HTERT RPE-1 (cell line): ENCODE measurements around the gene GLIPR1.
"Not testable (repeated sequence)": the region's sequence is repeated elsewhere in the genome, so short reads cannot be mapped to it uniquely, and the experiment has no call there.

Source experiments
- in situ Hi-C: fragments of 300-500 bp; cut with MboI; formaldehyde crosslinking; loops from 4 replicates; pipeline ENCODE4 v1.14.3; 2020; ENCODE audit warnings: low sequenced_read_pairs

GLIPR1 gene

DNA sequence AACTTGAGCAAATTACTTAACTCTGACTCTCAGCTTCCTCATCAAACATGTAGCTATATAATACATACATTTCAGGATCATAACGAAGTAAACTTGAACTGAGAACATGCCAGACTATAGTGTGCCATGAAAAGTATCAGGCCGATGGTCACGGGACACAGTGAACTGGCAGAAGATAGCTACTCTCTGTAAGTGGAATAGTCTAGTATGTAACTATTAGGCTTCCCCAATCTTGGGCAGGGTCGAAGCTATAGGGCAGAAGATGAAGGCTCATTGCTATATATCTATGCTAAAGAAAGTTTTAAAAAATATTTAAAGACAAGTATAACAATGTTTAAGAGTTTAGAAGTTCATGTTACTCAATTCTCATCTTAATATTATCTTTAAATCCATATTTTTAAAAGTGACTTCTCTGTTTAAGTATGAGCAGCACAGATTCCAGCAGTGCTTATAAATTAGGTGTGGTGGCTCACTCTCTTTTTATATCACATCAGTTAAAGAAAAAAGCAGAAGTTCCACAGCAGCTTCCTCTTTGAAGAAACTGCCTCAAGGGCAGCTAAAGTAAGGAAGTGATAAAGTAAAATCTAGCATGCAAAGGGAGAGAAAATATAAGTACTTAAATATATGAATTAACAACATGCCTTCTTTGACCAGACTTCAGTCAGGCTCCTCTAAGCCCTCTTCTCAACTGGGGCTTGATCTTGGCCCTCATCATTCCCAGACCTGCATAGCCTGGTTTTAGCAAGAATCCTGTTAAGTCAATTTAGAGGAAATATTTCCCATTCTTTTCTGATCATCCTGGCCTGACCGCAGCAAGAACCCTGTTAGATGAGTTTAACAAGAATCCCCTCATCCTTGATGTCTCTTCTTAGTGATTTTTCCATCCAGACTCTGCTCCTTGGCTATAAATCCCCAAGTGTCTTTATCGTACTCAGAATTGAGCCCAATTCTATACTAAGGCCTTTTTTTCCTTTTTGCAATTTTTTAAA, 8.4 kb upstream of the GLIPR1 start:
- in situ Hi-C loops: no loop called here

- in situ Hi-C loops: no loop called here
Observed at GRCh38 chr12:75474116-75474515, 6.4 kb upstream of the GLIPR1 start.

DNA sequence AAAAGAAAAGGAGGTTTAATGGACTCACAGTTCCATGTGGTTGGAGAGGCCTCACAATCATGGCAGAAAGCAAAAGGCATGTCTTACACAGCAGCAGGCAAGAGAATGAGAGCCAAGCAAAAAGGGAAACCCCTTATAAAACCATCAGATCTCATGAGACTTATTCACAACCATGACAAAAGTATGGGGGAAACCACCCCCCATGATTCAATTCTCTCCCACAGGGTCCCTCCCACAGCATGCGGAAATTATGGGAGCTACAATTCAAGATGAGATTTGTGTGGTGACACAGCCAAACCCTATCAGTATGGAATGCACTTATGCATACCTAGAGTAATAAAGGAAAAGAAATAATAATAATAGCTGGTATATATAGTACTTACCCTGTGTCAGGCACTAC, 4.5 kb upstream of the GLIPR1 start:
- in situ Hi-C loops: no loop called here

- in situ Hi-C loops: no loop called here
Observed at GRCh38 chr12:75477137-75477536, 3.4 kb upstream of the GLIPR1 start.

DNA sequence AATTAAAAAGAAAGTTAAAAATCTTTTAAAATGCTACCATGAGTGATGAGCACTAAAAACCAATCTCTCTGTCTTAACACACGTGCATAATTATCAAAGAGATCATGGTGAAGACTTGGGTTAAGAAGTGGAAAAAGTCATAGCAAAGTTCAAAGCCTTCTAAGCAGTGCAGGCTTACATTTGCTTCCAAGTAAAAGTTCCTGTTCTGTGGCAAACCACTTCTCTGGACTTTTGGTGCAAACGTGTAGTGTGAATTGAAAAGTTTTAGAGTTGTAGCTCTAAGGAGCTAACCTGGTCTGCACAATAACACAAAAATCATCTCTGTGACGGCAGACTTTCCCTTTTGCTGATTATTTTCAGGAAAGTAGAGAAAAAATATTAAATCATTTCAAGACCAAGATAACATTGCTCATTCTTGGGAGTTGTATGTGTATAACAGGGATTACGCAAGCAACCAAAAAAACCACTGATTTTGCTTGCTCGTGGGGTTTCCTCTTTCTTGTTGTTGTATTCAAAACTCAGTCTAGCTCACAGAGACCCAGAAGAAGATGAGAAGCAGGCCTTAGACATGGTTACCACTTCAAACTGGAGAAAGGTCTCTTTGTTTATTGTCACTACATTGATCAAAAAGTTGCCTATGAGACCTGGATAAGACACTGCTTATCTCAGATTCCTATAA, 2.3 kb upstream of the GLIPR1 start:
- in situ Hi-C loops: no loop called here

DNA sequence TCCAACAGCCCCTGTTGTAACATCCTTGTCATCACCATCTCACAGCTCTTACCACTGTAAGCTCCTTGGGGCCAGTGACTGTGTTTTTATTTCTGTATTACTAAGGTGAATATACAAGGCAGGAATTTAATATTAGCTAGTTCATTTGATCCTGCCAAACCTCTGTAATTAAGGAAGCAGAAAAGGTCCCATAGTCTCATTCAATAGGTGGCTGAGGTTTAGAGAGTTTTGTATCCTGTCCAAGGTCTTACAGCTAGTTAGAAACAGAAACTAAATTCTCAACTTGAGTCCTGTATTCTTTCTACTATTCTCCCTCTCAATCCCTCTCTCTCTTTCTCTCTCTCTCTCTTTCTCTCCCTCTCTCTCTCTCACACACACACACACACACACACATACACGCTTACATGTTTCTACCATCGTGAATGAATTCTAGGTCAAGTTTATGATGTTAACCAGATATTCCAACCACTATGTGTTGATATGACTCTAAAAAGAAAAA, 543 bp upstream of the GLIPR1 start:
- in situ Hi-C loops: no loop called here

DNA sequence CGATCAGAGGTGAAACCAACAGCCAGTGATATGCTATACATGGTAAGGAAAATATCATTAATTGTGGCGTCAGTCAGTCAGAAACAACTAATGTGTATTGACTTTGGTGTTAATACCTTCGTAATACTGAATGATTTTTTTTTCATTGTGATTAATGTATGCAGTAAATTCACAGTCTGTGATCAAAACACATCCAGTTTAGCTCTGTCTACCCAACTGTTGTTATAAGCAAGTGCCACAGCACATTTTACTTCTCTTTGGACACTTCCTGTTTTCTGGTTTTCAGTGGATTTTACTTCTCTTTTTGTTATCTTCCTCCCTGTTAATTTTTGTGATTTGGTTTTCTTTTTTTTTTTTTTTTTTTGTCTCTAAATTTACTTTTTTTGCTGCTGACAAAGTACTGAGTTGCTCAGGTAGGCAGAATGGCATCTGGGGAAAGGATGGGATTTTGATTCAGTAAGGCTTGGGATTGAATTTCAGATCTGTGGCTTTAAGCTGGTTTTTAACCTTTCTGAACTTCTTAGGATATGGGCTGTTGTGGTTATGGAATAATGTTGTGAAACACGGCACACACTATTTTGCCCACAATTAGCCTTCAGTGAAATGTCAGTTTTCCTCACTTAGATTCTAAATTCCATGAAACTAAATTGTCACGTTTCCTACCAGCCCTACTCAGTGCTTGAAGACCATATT, 604 bp downstream of the GLIPR1 start:
- in situ Hi-C loops: no loop called here

GRCh38 chr12:75481774-75482173, 1.2 kb downstream of the GLIPR1 start:
- in situ Hi-C loops: no loop called here

GRCh38 chr12:75482646-75483045, 2.1 kb downstream of the GLIPR1 start:
- in situ Hi-C loops: no loop called here

DNA sequence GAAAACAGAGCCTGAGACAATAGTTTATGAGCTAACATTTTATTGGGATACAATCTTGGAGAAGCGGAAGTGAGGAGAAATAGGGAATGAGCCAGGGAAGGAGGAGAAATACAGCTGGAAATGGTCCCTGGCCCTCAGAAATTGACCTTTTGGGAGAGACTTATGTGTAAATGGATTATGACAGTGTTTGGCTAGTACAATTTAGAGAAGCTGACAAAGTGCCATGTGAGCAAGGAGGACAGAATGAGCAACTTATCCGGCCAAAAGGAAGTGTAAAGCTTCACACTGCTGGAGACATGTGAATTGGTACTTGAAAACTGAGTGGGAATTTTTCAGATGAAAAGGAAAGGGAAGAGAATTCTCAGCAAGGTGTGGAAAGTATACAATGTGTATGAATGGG, 2.9 kb downstream of the GLIPR1 start:
- in situ Hi-C loops: no loop called here

GRCh38 chr12:75484450-75484849, 3.9 kb downstream of the GLIPR1 start:
- in situ Hi-C loops: not testable (repeated sequence)

GRCh38 chr12:75487308-75487707, 6.8 kb downstream of the GLIPR1 start:
- in situ Hi-C loops: no loop called here

DNA sequence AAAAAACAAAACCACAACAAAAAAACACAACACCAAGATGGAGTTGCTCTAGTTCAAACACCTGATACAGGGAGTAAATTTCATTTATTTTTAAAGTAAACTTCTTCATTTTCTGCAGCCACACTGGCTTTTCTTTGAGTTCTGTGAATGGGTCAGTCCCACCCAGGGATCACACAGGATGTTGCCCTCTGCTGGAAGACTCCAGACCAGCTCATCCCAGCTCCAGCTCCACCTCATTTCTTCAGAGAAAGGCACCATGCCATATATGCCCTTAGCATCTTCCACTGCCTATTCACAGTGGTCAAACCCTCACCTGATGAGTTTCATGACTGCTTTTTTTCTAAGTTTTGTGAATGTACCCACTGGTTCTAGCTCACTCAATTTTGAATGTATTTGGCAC, 8.0 kb downstream of the GLIPR1 start:
- in situ Hi-C loops: no loop called here

DNA sequence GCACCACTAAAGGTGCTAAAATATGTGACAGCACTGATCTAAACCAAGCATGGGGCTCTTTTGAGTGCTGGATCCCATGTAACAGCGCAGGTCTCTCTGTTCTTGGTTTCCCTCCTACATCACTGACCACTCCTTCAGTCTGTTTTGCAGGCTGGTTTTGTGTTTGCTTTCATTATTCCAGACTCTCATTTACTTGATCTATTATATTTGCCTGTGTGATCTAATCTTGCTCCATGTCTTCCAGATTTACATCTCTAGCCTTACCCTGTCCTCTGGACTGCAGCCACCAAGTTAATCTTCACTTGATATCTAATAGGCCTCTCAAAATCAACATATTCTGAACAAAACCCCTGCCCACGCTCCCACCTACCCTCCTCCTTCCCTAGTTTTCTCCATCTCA, 8.6 kb downstream of the GLIPR1 start:
- in situ Hi-C loops: no loop called here

GRCh38 chr12:75489613-75490210, 9.2 kb downstream of the GLIPR1 start:
- in situ Hi-C loops: no loop called here

DNA sequence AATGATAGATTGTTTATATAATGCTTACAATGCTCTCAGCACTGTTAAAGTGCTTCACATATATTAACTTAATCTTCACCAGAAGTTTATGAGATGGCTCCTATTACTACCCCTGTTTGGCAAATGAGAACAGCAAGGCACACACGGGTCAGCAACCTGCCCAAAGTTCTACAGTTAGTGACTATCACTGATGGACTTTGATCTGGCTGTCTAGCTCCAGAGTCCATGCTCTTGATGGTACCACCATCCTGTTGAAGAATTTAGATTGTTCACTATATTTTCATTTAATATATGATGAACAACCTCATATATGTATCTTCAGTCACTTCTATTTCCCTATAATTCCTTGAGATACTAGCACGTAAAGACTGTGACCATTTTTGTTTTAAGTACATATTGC, 10.6 kb downstream of the GLIPR1 start:
- in situ Hi-C loops: no loop called here

DNA sequence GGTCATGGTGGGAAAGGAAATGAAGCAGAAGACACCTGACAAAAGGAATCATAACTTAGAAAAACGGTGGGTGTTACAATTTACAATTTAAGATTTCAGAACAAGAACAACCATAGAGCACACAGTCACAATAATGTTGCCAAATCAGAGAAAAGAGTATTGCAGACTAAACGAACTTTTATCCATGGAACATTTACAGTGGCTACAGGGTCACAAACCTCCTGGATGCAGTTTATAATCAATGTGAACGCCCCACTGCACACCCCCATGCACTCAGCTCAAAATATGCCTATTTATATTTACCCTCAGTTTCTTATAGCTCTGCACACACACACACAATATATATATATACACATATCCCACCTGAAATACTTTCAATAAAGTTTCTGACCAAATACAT, 22.9 kb downstream of the GLIPR1 start:
- in situ Hi-C loops: no loop called here

- in situ Hi-C loops: no loop called here
Observed at GRCh38 chr12:75503866-75504265, 23.3 kb downstream of the GLIPR1 start.

- in situ Hi-C loops: no loop called here
Observed at GRCh38 chr12:75505706-75506312, 25.3 kb downstream of the GLIPR1 start.

- in situ Hi-C loops: no loop called here
Observed at GRCh38 chr12:75507086-75507485, 26.5 kb downstream of the GLIPR1 start.

GRCh38 chr12:75508159-75508558, 27.6 kb downstream of the GLIPR1 start:
- in situ Hi-C loops: no loop called here
